Hindlimb muscle (tissue), 1 donor: ENCODE results near the gene TLE6. TPM values are rescaled to one million over a fixed set of nuclear protein-coding genes. Genes with fewer than 3 reads are reported as not detected.
"Not testable (repeated sequence)": the region's sequence is repeated elsewhere in the genome, so short reads cannot be mapped to it uniquely, and the experiment has no call there.

Experiments used
- DNase-seq: peaks from one replicate; pipeline ENCODE4 v3.0.0-alpha.2; 2013
- polyA plus RNA-seq: library from polyadenylated mRNA; unstranded; fragments of 120-200 nt; gene quantifications from one replicate; pipeline ENCODE4 v1.2.1, GENCODE V29; 2013; ENCODE audit not compliant: insufficient read length

TLE6 gene
- polyA plus RNA-seq, 1 donor: 0.74 TPM

- DNase-seq: no peak
Observed at GRCh38 chr19:3029065-3029923, 51.9 kb downstream of the TLE6 start, which contains the start of gene TLE2. Gene TLE2, minus strand, starts transcription at chr19:3029280. Its CDS starts 376 bp downstream, at chr19:3028904.

GRCh38 chr19:3031607-3031867 is 54.2 kb downstream of the TLE6 start:
- DNase-seq: no peak

DNA sequence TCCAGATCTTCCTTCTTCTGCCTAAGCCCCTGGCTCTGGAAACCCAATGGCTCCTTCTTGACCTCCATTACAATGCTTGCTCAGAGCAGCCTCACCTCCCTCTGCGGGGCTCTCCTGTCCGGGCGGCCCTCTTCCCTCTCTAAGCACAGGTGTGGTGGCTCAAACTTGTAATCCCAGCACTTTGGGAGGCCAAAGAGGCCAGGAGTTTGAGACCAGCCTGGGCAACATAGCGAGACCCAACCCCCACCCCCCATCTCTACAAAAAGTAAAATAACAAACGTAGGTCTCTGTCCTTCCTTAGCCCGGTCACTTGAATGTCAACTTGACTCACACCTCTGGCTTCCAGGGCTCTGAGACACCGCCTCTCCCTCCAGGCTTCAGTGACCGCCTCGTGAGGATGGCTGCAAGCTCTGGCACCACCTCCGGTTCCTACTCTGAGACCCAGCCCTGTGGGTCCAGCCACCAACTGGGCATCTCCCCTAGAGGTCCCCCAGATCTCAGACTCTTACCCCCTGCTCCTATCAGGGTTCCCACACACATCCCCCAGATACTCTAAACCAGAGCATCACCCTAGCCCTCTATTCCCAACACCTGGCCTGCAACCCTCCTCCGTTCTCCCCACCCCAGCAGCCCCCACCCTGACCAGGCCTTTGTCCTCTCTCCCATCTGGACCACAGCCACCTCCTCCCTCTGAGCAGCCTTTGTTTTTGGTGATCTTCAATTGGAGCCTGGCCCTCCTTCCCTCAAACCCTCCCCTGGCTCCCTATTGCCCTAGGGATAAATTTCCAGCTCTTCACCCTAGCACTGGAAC is 56.4 kb downstream of the TLE6 start:
- DNase-seq: no peak

DNA sequence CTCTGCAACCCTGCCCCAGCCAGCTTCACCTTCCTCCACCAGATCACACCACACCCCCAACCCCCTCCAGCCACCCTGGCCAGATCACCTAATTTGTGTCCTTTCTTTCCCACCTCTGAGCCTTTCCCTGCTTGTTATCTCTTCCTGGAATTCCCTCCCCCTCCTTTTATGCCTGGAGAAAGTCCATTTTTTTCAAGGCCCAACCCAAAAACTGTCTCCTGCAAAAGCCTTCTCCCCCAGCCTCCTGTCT is 57.0 kb downstream of the TLE6 start:
- no peak for DNase-seq

GRCh38 chr19:3034656-3035541 is 57.5 kb downstream of the TLE6 start:
- DNase-seq: no peak

GRCh38 chr19:3035542-3036118 is 58.3 kb downstream of the TLE6 start:
- peak; percentile 100 for DNase-seq

GRCh38 chr19:3036119-3036976 is 59.0 kb downstream of the TLE6 start:
- peak; percentile 97 for DNase-seq

DNA sequence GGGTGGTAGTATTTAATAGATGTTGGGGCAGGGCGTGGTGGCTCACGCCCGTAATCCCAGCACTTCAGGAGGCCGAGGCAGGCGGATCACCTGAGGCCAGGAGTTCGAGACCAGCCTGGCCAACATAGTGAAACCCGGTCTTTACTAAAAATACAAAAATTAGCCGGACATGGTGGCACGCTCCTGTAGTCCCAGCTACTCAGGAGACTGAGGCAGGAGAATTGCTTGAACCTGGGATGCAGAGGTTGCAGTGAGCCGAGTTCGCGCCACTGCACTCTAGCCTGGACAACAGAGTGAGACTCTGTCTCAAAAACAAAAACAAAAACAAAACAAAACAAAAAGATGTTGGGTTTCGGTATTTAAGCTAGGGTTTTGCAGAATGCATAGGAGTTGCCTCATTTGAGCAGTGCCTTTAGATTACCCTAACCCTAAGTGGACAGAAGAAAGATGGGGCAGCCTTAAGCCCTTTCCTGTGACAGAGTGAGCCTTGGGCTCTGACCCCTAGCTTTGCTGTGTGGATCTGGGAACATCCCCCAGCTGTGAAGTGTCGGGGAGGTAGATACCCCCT is 59.7 kb downstream of the TLE6 start:
- not testable (repeated sequence) for DNase-seq

DNA sequence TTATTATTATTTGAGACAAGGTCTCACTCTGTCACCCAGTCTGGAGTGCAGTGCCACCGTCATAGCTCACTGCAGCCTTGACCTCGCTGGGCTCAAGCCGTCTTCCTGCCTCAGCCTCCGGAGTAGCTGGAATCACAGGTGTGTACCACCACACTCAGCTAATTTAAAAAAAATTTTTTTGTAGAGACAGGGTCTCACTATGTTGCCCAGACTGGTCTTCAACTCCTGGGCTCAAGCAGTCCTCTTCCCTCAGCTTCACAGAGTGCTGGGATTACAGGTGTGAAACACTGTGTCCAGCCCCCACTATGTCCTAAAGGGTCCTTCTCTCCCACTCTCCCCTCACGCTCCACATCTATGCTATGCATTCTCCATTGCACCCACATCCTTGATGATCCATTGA is 60.9 kb downstream of the TLE6 start:
- DNase-seq: no peak

DNA sequence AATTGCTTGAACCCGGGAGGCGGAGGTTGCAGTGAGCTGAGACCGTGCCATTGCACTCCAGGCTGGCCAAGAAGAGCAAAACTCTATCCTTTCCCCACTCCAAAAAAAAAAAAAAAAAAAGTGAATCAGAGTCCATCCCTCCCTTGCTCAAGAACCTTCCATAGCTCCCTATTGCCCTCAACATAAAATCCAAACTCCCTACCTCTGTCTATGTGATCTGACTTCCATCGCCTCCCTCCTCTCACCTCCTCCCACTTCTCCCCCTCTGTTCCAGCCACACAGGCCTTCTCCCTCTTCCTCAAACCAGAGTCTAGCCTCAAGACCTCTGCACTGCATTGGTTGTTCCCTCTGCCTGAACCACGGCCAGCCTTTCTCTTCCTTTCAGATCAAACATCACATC is 61.8 kb downstream of the TLE6 start:
- no peak for DNase-seq

DNA sequence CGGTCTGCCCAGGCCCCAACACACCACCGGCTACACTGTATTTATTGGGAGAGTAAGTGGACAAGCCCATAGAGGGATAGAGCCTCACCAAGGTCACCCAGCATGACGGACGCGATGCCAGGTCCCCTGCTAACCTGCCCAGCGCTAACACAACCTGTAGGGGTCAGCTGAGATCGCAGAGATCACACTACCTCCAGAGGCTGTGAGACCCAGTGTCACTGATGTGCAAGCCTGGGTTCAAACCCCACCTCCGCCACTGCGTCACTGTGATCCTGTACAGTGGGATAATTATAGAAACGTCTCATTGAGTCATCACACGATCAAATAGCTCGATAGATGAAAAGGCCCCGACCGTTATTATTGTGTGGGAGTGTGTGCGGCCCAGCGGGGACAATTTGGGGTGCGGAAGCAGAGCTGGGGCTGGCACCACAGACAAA is 62.3 kb downstream of the TLE6 start:
- no peak for DNase-seq

DNA sequence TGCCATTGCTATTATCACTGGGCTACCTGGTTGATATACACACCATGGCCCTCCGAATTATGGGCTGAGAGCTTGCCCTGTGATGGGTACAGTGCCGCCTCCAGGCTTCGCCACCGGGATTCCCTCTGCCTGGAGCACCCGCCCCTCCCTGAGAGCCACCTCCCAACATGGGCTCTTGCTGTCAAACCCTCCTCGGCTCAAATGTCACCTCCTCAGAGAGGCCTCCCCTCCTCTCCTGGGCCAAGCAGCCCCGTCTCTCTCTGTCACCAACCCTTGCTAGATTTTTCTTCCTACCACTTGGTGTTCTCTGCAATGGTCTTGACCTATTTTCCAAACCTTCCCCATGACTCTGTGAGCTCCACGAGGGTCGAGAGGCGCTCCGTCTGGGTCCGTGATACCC is 64.0 kb downstream of the TLE6 start:
- DNase-seq: no peak

DNA sequence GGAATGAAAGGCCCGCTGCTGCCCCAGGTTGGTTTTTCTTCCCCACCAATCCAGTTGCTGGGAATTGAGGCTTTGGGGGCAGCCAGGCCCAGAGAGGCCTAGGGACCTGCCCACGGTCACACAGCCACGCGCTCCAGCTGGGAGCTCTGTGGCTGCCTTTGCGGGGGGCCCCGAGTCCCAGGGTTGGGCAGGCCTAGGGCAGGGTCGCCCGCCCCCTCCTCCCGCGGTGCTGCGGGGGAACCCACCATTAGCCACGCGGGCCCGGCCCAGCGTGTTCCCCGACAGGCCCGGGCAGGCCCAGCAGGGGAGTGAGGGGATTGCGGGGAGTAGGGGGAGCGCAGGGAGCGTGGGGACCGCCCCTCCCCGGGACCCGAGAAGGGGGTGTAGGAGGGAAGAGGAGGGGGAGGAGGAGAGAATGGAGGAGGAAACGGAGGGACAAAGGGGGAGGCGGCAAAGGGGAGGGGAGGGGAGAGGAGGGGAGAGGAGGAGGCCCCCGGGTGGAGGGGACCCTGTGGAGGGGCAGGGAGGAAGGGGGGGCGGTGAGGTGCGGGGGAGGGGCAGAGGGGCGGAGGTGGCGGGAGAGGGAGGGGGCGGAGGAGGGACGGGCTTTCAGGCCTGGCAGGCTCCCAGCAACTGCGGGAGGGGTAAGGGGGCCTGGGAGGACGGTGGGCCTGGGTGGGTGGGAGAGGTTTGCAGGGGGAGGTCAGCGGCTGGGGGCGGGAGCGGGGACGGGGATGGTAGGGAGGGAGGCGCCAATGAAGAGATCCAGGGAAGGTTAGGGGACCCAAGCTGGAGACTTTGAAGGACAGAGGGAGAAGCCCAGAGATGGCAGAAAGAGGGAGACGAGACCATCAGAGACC is 64.6 kb downstream of the TLE6 start:
- no peak for DNase-seq

DNA sequence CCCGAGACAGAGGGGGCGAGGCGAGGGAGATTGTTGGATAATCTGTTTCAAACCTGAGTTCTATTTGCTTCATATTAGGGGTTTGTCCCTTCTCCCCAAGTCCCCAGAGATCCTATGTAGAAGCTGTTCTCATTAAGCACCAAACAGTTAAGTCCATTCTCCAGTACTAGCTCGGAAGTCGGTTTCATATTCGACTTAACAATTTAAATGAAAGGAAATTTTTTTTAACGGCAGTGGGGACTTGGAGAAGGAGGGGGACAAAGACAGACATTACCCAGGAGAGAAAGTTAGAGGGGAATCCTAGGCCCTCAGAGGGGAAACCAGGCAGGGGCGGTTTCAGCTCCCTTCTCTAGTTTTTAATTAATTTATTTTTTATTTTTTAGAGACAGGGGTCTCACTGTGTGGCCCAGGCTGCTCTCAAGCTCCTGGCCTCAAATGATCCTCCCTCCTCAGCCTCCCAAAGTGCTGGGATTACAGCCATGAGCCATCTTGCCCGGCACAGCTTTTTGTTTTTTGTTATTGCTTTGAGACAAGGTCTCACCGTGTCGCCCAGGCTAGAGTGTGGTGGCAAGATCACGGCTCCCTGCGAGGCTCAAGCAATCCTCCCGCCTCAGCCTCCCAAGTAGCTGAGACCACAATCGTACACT is 65.4 kb downstream of the TLE6 start:
- no peak for DNase-seq

Other genes starting within 250 kb of the TLE6 start
- 14.8 TPM for gene SLC39A3, start 237.5 kb upstream of the TLE6 start, polyA plus RNA-seq
- gene SGTA, start 194.3 kb upstream of the TLE6 start, polyA plus RNA-seq: 105 TPM
- 54.2 TPM for gene THOP1, start 192.1 kb upstream of the TLE6 start, polyA plus RNA-seq
- 7.2 TPM for gene ZNF554, start 157.7 kb upstream of the TLE6 start, polyA plus RNA-seq
- gene ZNF555, start 136.1 kb upstream of the TLE6 start, polyA plus RNA-seq: 13.3 TPM
- gene ZNF556, start 110.2 kb upstream of the TLE6 start, polyA plus RNA-seq: 45.1 TPM
- 3.2 TPM for gene ZNF57, start 76.6 kb upstream of the TLE6 start, polyA plus RNA-seq
- gene ZNF77, start 32.6 kb upstream of the TLE6 start, polyA plus RNA-seq: 4.0 TPM
- gene TLE2, start 51.7 kb downstream of the TLE6 start, polyA plus RNA-seq: 30.8 TPM
- 691 TPM for gene TLE5, start 84.9 kb downstream of the TLE6 start, polyA plus RNA-seq
- 66.2 TPM for gene GNA11, start 116.8 kb downstream of the TLE6 start, polyA plus RNA-seq
- gene GNA15, start 158.5 kb downstream of the TLE6 start, polyA plus RNA-seq: 2.6 TPM
- 0.34 TPM for gene S1PR4, start 201.2 kb downstream of the TLE6 start, polyA plus RNA-seq
- gene NCLN, start 208.4 kb downstream of the TLE6 start, polyA plus RNA-seq: 35.9 TPM
- 0.08 TPM for gene CELF5, start 247.1 kb downstream of the TLE6 start, polyA plus RNA-seq